GM18520 (cell line): ENCODE measurements around the gene ARL15.

Source experiments
- ATAC-seq: cut with Tn5 transposase; IDR thresholded peaks from one replicate; pipeline ENCODE4 v1.9.1; 2021; ENCODE audit not compliant: unreplicated experiment

Gene ARL15

GRCh38 chr5:54288568-54289217 lies 21.7 kb downstream of the ARL15 start:
- no peak for ATAC-seq

GRCh38 chr5:54285686-54286085 lies 24.7 kb downstream of the ARL15 start:
- ATAC-seq: no peak

- ATAC-seq: no peak
Observed at GRCh38 chr5:54284586-54284985, 25.8 kb downstream of the ARL15 start.

- ATAC-seq: no peak
Observed at GRCh38 chr5:54282876-54283275, 27.5 kb downstream of the ARL15 start.

- no peak for ATAC-seq
Observed at GRCh38 chr5:54281960-54282692, 28.2 kb downstream of the ARL15 start.

GRCh38 chr5:54279960-54280359 lies 30.4 kb downstream of the ARL15 start:
- ATAC-seq: no peak

GRCh38 chr5:54278979-54279717 lies 31.2 kb downstream of the ARL15 start:
- no peak for ATAC-seq

GRCh38 chr5:54278036-54278830 lies 32.1 kb downstream of the ARL15 start:
- no peak for ATAC-seq

- no peak for ATAC-seq
Observed at GRCh38 chr5:54276048-54276447, 34.3 kb downstream of the ARL15 start.

- no peak for ATAC-seq
Observed at GRCh38 chr5:54275361-54275760, 35.0 kb downstream of the ARL15 start.

- ATAC-seq: no peak
Observed at GRCh38 chr5:54274944-54275343, 35.4 kb downstream of the ARL15 start.

- no peak for ATAC-seq
Observed at GRCh38 chr5:54273715-54274114, 36.7 kb downstream of the ARL15 start.

- ATAC-seq: no peak
Observed at GRCh38 chr5:54272746-54273145, 37.6 kb downstream of the ARL15 start.

- ATAC-seq: no peak
Observed at GRCh38 chr5:54270326-54270725, 40.0 kb downstream of the ARL15 start.

GRCh38 chr5:54264574-54264973 lies 45.8 kb downstream of the ARL15 start:
- ATAC-seq: no peak

- no peak for ATAC-seq
Observed at GRCh38 chr5:54263447-54263846, 46.9 kb downstream of the ARL15 start.

- ATAC-seq: no peak
Observed at GRCh38 chr5:54261596-54261995, 48.8 kb downstream of the ARL15 start.

- no peak for ATAC-seq
Observed at GRCh38 chr5:54259981-54260380, 50.4 kb downstream of the ARL15 start.

- no peak for ATAC-seq
Observed at GRCh38 chr5:54259090-54259489, 51.3 kb downstream of the ARL15 start.

GRCh38 chr5:54257366-54258118 lies 52.8 kb downstream of the ARL15 start:
- ATAC-seq: no peak
